GM18868 (cell line): ENCODE results near the gene CDH4.

Experiments used
- ATAC-seq: cut with Tn5 transposase; IDR thresholded peaks from one replicate; pipeline ENCODE4 v1.9.1; 2021; ENCODE audit warnings: mild to moderate bottlenecking, moderate library complexity; ENCODE audit not compliant: unreplicated experiment

CDH4 gene

GRCh38 chr20:61480158-61480825, 228.2 kb downstream of the CDH4 start:
- ATAC-seq: no peak

GRCh38 chr20:61482056-61482887, 230.2 kb downstream of the CDH4 start:
- no peak for ATAC-seq

- no peak for ATAC-seq
Measured at GRCh38 chr20:61482901-61483300, 230.8 kb downstream of the CDH4 start.

GRCh38 chr20:61483336-61484067, 231.4 kb downstream of the CDH4 start:
- no peak for ATAC-seq

- ATAC-seq: no peak
Measured at GRCh38 chr20:61486198-61486597, 234.1 kb downstream of the CDH4 start.

GRCh38 chr20:61487346-61487996, 235.4 kb downstream of the CDH4 start:
- ATAC-seq: no peak

- no peak for ATAC-seq
Measured at GRCh38 chr20:61487997-61488371, 235.9 kb downstream of the CDH4 start.

- ATAC-seq: no peak
Measured at GRCh38 chr20:61490721-61491120, 238.7 kb downstream of the CDH4 start.

GRCh38 chr20:61492065-61492464, 240.0 kb downstream of the CDH4 start:
- ATAC-seq: no peak

GRCh38 chr20:61493798-61494305, 241.8 kb downstream of the CDH4 start:
- ATAC-seq: no peak

GRCh38 chr20:61494763-61495575, 242.9 kb downstream of the CDH4 start:
- ATAC-seq: no peak

GRCh38 chr20:61497029-61497627, 245.1 kb downstream of the CDH4 start:
- ATAC-seq: no peak

GRCh38 chr20:61499859-61500554, 247.9 kb downstream of the CDH4 start:
- ATAC-seq: no peak

- ATAC-seq: no peak
Measured at GRCh38 chr20:61500791-61501321, 248.8 kb downstream of the CDH4 start.

GRCh38 chr20:61502433-61502832, 250.4 kb downstream of the CDH4 start:
- no peak for ATAC-seq

- ATAC-seq: no peak
Measured at GRCh38 chr20:61503106-61503505, 251.0 kb downstream of the CDH4 start.

GRCh38 chr20:61505508-61505907, 253.4 kb downstream of the CDH4 start:
- no peak for ATAC-seq

GRCh38 chr20:61507778-61508177, 255.7 kb downstream of the CDH4 start:
- ATAC-seq: no peak
